Activated CD8-positive, alpha-beta memory T cell treated with anti-CD3 and anti-CD28 coated beads for 48 hours (primary cell): ENCODE results near the gene TMEM17.

Experiments
- DNase-seq, 3 experiments: peaks; one replicate each; pipeline ENCODE4 v3.0.0-alpha.2; 2020; ENCODE audit warnings: low read depth in 2 of 3, low spot score in 2 of 3

TMEM17 gene

GRCh38 chr2:62473246-62473827 lies 32.7 kb downstream of the TMEM17 start:
- no peak for DNase-seq

- no peak for DNase-seq
Observed at GRCh38 chr2:62472312-62472711, 33.7 kb downstream of the TMEM17 start.

GRCh38 chr2:62471816-62472215 lies 34.2 kb downstream of the TMEM17 start:
- no peak for DNase-seq

- no peak for DNase-seq
Observed at GRCh38 chr2:62471404-62471803, 34.6 kb downstream of the TMEM17 start.

GRCh38 chr2:62469548-62469947 lies 36.4 kb downstream of the TMEM17 start:
- DNase-seq, result no peak

GRCh38 chr2:62469114-62469513 lies 36.9 kb downstream of the TMEM17 start:
- no peak for DNase-seq

GRCh38 chr2:62467475-62468321 lies 38.3 kb downstream of the TMEM17 start:
- DNase-seq, result no peak

- no peak for DNase-seq
Observed at GRCh38 chr2:62467100-62467474, 38.9 kb downstream of the TMEM17 start.

GRCh38 chr2:62466503-62466854 lies 39.5 kb downstream of the TMEM17 start:
- no peak for DNase-seq

- no peak for DNase-seq
Observed at GRCh38 chr2:62465741-62466502, 40.1 kb downstream of the TMEM17 start.

GRCh38 chr2:62465039-62465740 lies 40.8 kb downstream of the TMEM17 start:
- no peak for DNase-seq

- DNase-seq, result no peak
Observed at GRCh38 chr2:62464221-62465007, 41.6 kb downstream of the TMEM17 start.

- no peak for DNase-seq
Observed at GRCh38 chr2:62462211-62462610, 43.8 kb downstream of the TMEM17 start.

- DNase-seq, result no peak
Observed at GRCh38 chr2:62461707-62462106, 44.3 kb downstream of the TMEM17 start.

- no peak for DNase-seq
Observed at GRCh38 chr2:62461017-62461553, 44.9 kb downstream of the TMEM17 start.

- DNase-seq, result no peak
Observed at GRCh38 chr2:62460175-62460574, 45.8 kb downstream of the TMEM17 start.

- DNase-seq, result no peak
Observed at GRCh38 chr2:62459672-62460071, 46.3 kb downstream of the TMEM17 start.

- no peak for DNase-seq
Observed at GRCh38 chr2:62459106-62459505, 46.9 kb downstream of the TMEM17 start.

GRCh38 chr2:62458671-62459081 lies 47.3 kb downstream of the TMEM17 start:
- no peak for DNase-seq

GRCh38 chr2:62458206-62458641 lies 47.8 kb downstream of the TMEM17 start:
- DNase-seq, result no peak
